Ascending aorta (tissue), 2 donors: ENCODE measurements around the gene SEMA4A. TPM values are rescaled to one million over a fixed set of nuclear protein-coding genes. Genes with fewer than 3 reads are reported as not detected.
"Not testable (repeated sequence)": the region's sequence is repeated elsewhere in the genome, so short reads cannot be mapped to it uniquely, and the experiment has no call there.

Experiments
- DNase-seq, 2 donors: peaks; one replicate each; pipeline ENCODE4 v3.0.0-alpha.2; 2019; ENCODE audit warnings: low spot score in 2 of 2
- H3K27ac ChIP-seq, 2 donors: fragments of 200-600 bp; sonication (generic); one replicate each; pipeline ENCODE4 v1.5.1; 2016 to 2017; ENCODE audit warnings: mild to moderate bottlenecking in 1 of 2
- H3K27me3 ChIP-seq: fragments of 200-600 bp; sonication (generic); one replicate; pipeline ENCODE4 v1.5.1; 2017
- H3K36me3 ChIP-seq, 2 donors: fragments of 200-600 bp; sonication (generic); one replicate each; pipeline ENCODE4 v1.5.1; 2016
- H3K4me1 ChIP-seq, 2 donors: fragments of 200-600 bp; sonication (generic); one replicate each; pipeline ENCODE4 v1.5.1; 2016 to 2017; ENCODE audit warnings: mild to moderate bottlenecking in 1 of 2
- H3K4me3 ChIP-seq, 2 donors: fragments of 200-600 bp; sonication (generic); one replicate each; pipeline ENCODE4 v1.5.1; 2016 to 2017; ENCODE audit warnings: mild to moderate bottlenecking in 1 of 2
- H3K9me3 ChIP-seq, 2 donors: fragments of 200-600 bp; sonication (generic); one replicate each; pipeline ENCODE4 v1.5.1; 2016
- CTCF ChIP-seq, 3 experiments: fragments of 200-600 bp in 2 of 3; fragments of 450-650 bp in 1 of 3; sonication (generic) in 2 of 3; IDR thresholded peaks; one replicate each; pipeline ENCODE4 v1.5.1; 2016 to 2019; ENCODE audit warnings: antibody characterized with exemption in 3 of 3, mild to moderate bottlenecking in 1 of 3, moderate library complexity in 1 of 3
- intact Hi-C: fragments of 100-400 bp; cut with DNase I; formaldehyde crosslinking; loops from one replicate; pipeline ENCODE4 v1.15.1; 2023
- total RNA-seq: library from RNA; depleted of rRNA; stranded (reverse); fragments of >200 nt; gene quantifications from one replicate; pipeline ENCODE4 v1.1.0, GENCODE V29; 2016

Gene SEMA4A
- total RNA-seq, 1 donor from 2014 or later = 0.64 TPM

GRCh38 chr1:156212130-156212529, 58.7 kb downstream of the SEMA4A start:
- DNase-seq = no peak
- H3K27ac ChIP-seq = peak overlapping the region; percentile 89 to 96
- no peaks in the 10 kb centered on the region for H3K27me3 ChIP-seq
- H3K4me3 ChIP-seq = peak overlapping the region; percentile 74 to 82
- H3K4me1 ChIP-seq = peaks cover 5 to 17% of the 10 kb centered on the region in 2 donors
- peaks cover 19 to 27% of the 10 kb centered on the region in 2 donors for H3K36me3 ChIP-seq
- H3K9me3 ChIP-seq = no peaks in the 10 kb centered on the region
- intact Hi-C loops = loop anchor here (1.0 to 5.0 kb wide), 4 partner anchors 18 to 130 kb away; partner anchors contain the start of genes MEX3A and SLC25A44
- no peak for TF ChIP-seq CTCF (IDR thresholded peaks at IDR 0.05)

- intact Hi-C loops = loop anchor here (1.0 to 5.0 kb wide), 4 partner anchors 19 to 131 kb away; partner anchors contain the start of genes MEX3A and SLC25A44
- Histone ChIP-seq H3K9me3 (no peaks in the 10 kb centered on the region), H3K4me1 (peaks cover 5 to 24% of the 10 kb centered on the region in 2 donors), H3K27me3 (no peaks in the 10 kb centered on the region), H3K4me3 (peak within 1 kb of the TSS; percentile 74 to 82), H3K27ac (peak within 1 kb of the TSS; percentile 89 to 96), H3K36me3 (peaks cover 14 to 24% of the 10 kb centered on the region in 2 donors)
- peak; percentile 93 to 99 for DNase-seq
- no peak for TF ChIP-seq CTCF (IDR thresholded peaks at IDR 0.05)
These were observed 59.7 kb downstream of the SEMA4A start, which contains the start of gene PMF1 for GRCh38 chr1:156212833-156213643. TSS of gene PMF1 (plus strand) at chr1:156213007. CDS start at chr1:156213016, 9 bp downstream.

GRCh38 chr1:156213644-156213966, 60.2 kb downstream of the SEMA4A start:
- H3K4me3 ChIP-seq = peak overlapping the region; percentile 74 to 82
- no peaks in the 10 kb centered on the region for H3K9me3 ChIP-seq
- H3K27me3 ChIP-seq = no peaks in the 10 kb centered on the region
- intact Hi-C loops = loop anchor here (2.0 to 5.0 kb wide), 3 partner anchors 67 to 131 kb away; partner anchors contain the start of gene MEX3A
- DNase-seq = no peak
- H3K27ac ChIP-seq = peak overlapping the region; percentile 89 to 96
- peaks cover 5 to 24% of the 10 kb centered on the region in 2 donors for H3K4me1 ChIP-seq
- TF ChIP-seq CTCF (IDR thresholded peaks at IDR 0.05) = no peak
- peaks cover 11 to 18% of the 10 kb centered on the region in 2 donors for H3K36me3 ChIP-seq

GRCh38 chr1:156214024-156214748, 60.8 kb downstream of the SEMA4A start:
- intact Hi-C loops = loop anchor here (5.0 kb wide), 2 partner anchors 117 to 132 kb away; partner anchors contain the start of gene MEX3A
- Histone ChIP-seq H3K4me1 (peaks cover 5 to 24% of the 10 kb centered on the region in 2 donors), H3K36me3 (peaks cover 11 to 12% of the 10 kb centered on the region in 2 donors), H3K27ac (peak overlapping the region; percentile 89 to 96), H3K4me3 (peak overlapping the region; percentile 74 to 82), H3K9me3 (no peaks in the 10 kb centered on the region), H3K27me3 (no peaks in the 10 kb centered on the region)
- TF ChIP-seq CTCF (IDR thresholded peaks at IDR 0.05) = no peak
- DNase-seq = no peak

GRCh38 chr1:156216361-156217086, 63.1 kb downstream of the SEMA4A start:
- intact Hi-C loops, H3K27me3 ChIP-seq, H3K9me3 ChIP-seq, H3K4me3 ChIP-seq, DNase-seq: not testable (repeated sequence)
- Histone ChIP-seq H3K36me3 (peaks cover 7 to 12% of the 10 kb centered on the region in 2 donors), H3K4me1 (peaks cover 5 to 24% of the 10 kb centered on the region in 2 donors), H3K27ac (peak overlapping the region in 1 of 2 donors; percentile 72)
